HUES64 (cell line): ENCODE measurements around the gene OR1F1.

Source experiments
- H3K27ac ChIP-seq: 2 replicates; pipeline ENCODE4 v1.7.0; 2013; ENCODE audit warnings: low read depth, low read length, inconsistent platforms
- H3K27me3 ChIP-seq: 2 replicates; pipeline ENCODE4 v1.6.1; 2013; ENCODE audit warnings: mild to moderate bottlenecking, low read length; ENCODE audit not compliant: insufficient read depth
- H3K36me3 ChIP-seq: 2 replicates; pipeline ENCODE4 v1.6.1; 2013; ENCODE audit warnings: mild to moderate bottlenecking, low read length; ENCODE audit not compliant: insufficient read depth
- H3K4me1 ChIP-seq: 2 replicates; pipeline ENCODE4 v1.6.1; 2013; ENCODE audit warnings: mild to moderate bottlenecking, low read length, moderate library complexity; ENCODE audit not compliant: insufficient read depth
- H3K4me3 ChIP-seq: 2 replicates; pipeline ENCODE4 v1.5.1; 2013; ENCODE audit warnings: mild to moderate bottlenecking, low read length, moderate library complexity
- H3K9ac ChIP-seq: 2 replicates; pipeline ENCODE4 v1.6.1; 2013; ENCODE audit warnings: mild to moderate bottlenecking, low read depth, low read length
- H3K9me3 ChIP-seq: 2 replicates; pipeline ENCODE4 v1.6.1; 2013; ENCODE audit warnings: low read depth, low read length; ENCODE audit not compliant: insufficient read depth
- WGBS: fragments of 150-250, 120-280 bp; methylation state at CpG from one replicate; pipeline ENCODE4 v1.1.7; 2013; ENCODE audit warnings: missing lambda C conversion rate; 5-methylcytosine and 5-hydroxymethylcytosine counted together

Gene OR1F1

DNA sequence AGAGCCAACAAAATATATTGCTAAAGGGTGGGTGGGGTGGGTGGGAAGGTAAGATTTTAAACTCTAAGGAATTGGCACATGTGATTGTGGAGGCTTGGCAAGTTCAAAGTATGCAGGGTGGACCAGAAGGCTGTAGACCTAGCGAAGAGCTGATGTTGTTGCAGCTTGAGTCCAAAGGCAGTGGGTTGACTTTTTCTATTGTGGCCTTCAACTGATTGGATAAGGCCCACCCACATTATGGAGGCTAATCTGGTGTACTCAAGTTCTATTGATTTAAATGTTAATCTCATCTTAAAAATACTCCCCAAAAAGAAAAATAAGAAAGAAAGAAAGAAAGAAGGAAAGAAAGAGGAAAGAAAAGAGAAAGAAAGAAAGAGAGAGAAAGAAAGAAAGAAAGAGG, 24.6 kb downstream of the OR1F1 start:
- Histone ChIP-seq H3K9ac (no peak overlapping the region), H3K27me3 (no peaks in the 10 kb centered on the region), H3K36me3 (no peaks in the 10 kb centered on the region), H3K4me3 (no peak overlapping the region), H3K4me1 (no peaks in the 10 kb centered on the region), H3K9me3 (peaks cover 27% of the 10 kb centered on the region), H3K27ac (no peak overlapping the region)
- 58% methylated on average over 1 of the region's 1 CpG for WGBS

DNA sequence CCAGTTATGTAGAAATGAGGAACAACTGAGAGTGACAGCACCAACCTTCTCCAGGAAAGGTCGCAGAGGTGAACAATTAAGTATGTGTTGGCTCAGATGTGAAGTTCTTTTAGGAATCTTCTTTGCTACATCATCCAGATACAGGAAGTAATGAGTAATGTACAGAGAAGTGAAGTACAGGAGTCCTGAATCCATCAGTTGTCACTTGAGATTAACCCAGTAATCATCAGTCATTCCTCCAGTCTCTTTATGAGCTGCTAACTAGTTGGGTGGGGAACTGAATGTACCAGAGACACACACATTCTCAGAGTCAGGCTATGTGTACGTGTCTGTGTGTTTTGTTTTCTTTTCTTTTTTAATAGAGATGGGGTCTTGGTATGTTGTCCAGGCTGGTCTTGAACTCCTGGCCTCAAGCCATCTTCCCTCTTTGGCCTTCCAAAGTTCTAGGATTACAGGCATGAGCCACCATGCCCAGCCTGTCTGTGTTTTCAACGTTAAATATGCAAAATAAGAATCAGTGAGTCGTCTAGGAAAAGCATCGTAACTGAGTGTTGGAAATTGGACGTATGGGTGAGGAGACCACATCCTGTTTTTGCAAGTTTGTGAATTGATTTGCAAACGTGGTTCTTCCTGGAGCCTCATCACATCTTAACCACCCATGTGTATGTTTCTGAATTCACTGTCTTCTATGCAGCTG, 27.0 kb downstream of the OR1F1 start:
- no peaks in the 10 kb centered on the region for H3K27me3 ChIP-seq
- H3K9me3 ChIP-seq = peaks cover 16% of the 10 kb centered on the region
- no peaks in the 10 kb centered on the region for H3K4me1 ChIP-seq
- H3K9ac ChIP-seq = no peak overlapping the region
- 67% methylated on average over 5 of the region's 7 CpGs for WGBS
- no peak overlapping the region for H3K4me3 ChIP-seq
- H3K36me3 ChIP-seq = no peaks in the 10 kb centered on the region
- H3K27ac ChIP-seq = no peak overlapping the region

DNA sequence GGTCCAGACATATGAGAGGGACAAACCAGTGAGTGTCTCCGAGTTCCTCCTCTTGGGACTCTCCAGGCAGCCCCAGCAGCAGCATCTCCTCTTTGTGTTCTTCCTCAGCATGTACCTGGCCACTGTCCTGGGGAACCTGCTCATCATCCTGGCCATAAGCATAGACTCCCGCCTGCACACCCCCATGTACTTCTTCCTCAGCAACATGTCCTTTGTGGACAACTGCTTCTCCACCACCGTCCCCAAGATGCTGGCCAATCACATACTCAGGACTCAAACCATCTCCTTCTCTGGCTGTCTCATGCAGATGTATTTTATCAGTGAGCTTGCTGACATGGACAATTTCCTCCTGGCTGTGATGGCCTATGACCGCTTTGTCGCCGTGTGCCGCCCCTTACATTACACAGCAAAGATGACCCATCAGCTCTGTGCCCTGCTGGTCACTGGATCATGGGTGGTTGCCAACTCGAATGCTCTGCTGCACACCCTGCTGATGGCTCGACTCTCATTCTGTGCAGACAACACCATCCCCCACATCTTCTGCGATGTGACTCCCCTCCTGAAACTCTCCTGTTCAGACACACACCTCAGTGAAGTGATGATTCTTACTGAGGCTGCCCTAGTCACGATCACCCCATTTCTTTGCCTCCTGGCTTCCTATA, 27.7 kb downstream of the OR1F1 start:
- no peaks in the 10 kb centered on the region for H3K36me3 ChIP-seq
- WGBS = 83% methylated on average over 11 of the region's 11 CpGs
- no peak overlapping the region for H3K27ac ChIP-seq
- no peaks in the 10 kb centered on the region for H3K27me3 ChIP-seq
- H3K4me1 ChIP-seq = no peaks in the 10 kb centered on the region
- no peak overlapping the region for H3K4me3 ChIP-seq
- H3K9ac ChIP-seq = no peak overlapping the region
- H3K9me3 ChIP-seq = peaks cover 15% of the 10 kb centered on the region

DNA sequence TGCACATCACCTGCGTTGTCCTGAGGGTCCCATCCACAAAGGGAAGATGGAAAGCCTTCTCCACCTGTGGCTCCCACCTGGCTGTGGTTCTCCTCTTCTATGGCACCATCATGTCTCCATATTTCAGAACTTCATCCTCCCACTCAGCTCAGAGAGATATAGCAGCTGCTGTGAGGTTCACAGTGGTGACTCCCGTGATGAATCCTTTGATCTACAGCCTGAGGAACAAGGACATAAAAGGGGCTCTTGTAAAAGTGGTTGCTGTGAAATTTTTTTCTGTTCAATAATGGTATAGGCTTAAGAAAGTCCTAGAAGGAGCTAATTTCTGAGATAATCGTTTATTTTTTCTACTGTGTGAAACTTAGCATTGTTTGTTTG, 28.2 kb downstream of the OR1F1 start:
- Histone ChIP-seq H3K27me3 (no peaks in the 10 kb centered on the region), H3K9ac (no peak overlapping the region), H3K9me3 (peaks cover 19% of the 10 kb centered on the region), H3K4me3 (no peak overlapping the region), H3K36me3 (no peaks in the 10 kb centered on the region), H3K4me1 (no peaks in the 10 kb centered on the region), H3K27ac (no peak overlapping the region)
- 61% methylated on average over 3 of the region's 3 CpGs for WGBS

DNA sequence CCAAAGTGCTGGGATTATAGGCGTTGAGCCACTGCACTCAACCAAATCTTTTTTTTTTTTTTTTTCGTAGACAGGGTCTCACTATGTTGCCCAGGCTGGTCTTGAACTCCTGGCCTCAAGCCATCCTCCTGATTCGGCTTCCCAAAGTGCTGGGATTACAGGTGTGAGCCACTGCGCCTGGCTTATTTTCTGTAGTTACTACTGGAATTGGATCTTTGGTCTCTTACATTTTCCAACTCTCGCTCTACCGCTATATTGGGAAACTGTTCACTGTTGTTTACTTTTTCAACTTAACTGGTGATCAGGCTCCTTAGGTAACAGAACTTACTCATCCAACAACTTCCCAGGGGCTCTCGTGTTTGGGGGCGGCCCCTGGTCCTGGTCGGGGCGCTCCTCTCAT, 32.8 kb downstream of the OR1F1 start:
- H3K36me3 ChIP-seq = peaks cover 32% of the 10 kb centered on the region

DNA sequence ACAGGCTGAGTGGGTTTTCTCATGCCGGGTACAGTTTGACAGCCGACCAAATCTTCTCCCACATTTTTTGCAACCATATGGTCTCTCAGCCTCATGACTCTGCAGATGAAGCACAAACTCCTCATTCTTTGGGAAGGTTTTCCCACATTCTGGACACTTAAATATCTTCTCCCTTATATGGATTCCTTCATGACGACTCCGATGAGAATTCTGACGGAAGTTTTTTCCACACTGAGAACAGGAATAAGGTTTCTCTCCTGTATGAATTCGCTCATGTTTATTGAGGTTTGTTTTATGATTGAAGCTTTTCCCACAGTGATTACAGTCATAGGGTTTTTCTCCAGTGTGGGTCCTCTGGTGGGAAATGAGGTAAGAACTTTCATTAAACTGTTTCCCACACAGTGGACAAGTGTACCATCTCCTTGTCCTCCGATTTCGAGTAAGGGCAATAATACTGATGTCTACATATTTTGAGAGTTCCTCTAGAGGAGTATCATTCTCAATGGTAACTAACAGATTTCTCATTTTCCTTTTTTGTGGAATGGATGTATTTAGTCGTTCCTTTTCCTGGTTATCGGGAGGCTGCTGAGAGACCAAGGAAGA, 36.0 kb downstream of the OR1F1 start:
- Histone ChIP-seq H3K9me3 (peaks cover 76% of the 10 kb centered on the region), H3K36me3 (peaks cover 61% of the 10 kb centered on the region), H3K4me3 (no peak overlapping the region), H3K4me1 (no peaks in the 10 kb centered on the region), H3K27ac (no peak overlapping the region), H3K9ac (no peak overlapping the region), H3K27me3 (no peaks in the 10 kb centered on the region)
- WGBS = 96% methylated on average over 10 of the region's 10 CpGs

More for the DNA sequence above, 32.8 kb downstream of the OR1F1 start:
- Histone ChIP-seq H3K9me3 (peaks cover 55% of the 10 kb centered on the region), H3K9ac (no peak overlapping the region), H3K4me3 (no peak overlapping the region), H3K4me1 (no peaks in the 10 kb centered on the region), H3K27me3 (no peaks in the 10 kb centered on the region), H3K27ac (no peak overlapping the region)
- WGBS = 82% methylated on average over 10 of the region's 10 CpGs

DNA sequence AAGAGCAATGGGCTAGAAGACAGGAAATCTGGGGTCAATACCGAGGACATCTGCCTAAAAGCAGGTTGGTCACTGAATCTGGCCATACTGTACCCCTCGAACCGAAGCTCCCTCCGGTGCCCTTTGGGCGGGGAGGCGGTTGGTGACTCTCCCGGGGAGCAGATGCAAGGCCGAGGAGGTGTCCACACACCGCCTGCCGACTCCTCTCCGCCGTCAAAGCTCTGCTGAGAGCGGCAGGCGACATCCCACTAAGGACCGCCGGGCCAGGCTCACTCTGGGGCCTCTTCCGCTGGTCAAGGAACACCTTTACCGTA, 46.5 kb downstream of the OR1F1 start:
- peak overlapping the region; percentile 85 for H3K4me3 ChIP-seq
- H3K9ac ChIP-seq = peak overlapping the region; percentile 91
- 4% methylated on average over 18 of the region's 18 CpGs for WGBS
- H3K27ac ChIP-seq = peak overlapping the region; percentile 70
- H3K9me3 ChIP-seq = peaks cover 30% of the 10 kb centered on the region; the same call in 1 of the 2 replicates
- no peaks in the 10 kb centered on the region for H3K4me1 ChIP-seq
- peaks cover 40% of the 10 kb centered on the region for H3K36me3 ChIP-seq
- H3K27me3 ChIP-seq = no peaks in the 10 kb centered on the region

DNA sequence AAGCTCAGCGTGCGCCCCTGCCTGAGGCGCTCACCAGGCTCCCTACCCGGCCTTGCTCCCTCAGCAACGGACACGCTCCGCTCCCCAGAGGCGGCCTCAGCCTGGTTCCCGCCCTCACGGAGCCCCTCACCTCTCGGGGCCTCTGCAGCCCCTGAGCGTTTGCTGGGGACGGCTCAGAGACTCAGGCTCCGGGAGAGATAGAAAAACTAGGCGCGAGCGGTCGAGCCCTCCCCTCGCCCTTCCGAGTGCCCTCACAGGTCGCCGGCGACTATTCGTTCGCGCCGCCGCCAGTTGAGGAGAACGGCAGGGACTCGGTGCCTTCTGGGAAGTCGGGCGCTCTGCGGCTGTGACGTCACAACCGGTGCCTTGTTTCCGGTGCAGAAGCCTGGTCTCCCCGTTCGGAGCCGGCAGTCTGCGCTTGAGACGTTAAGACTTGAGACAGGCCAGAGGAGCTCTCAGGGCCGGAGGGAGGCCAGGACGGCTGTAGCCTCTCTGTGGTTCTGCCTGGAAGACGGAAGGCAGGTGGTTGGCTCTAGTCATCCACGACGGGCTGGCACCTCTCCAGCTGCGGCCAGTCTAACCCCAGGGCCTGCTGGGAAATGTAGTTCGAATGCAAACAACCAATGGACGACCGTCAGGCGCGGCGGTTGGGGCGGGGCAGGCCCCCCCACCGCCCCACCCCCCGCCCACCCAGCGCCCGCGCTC, 47.0 kb downstream of the OR1F1 start, which contains the start of gene ZNF200:
ZNF200 (minus strand) TSS at position 302 of the 705 bp plus-strand sequence. CDS start 1,403 bp downstream, outside the sequence.
- Histone ChIP-seq H3K9ac (peak within 1 kb of the TSS; percentile 91), H3K4me1 (no peaks in the 10 kb centered on the region), H3K27ac (peak within 1 kb of the TSS; percentile 70), H3K4me3 (peak within 1 kb of the TSS; percentile 85), H3K27me3 (no peaks in the 10 kb centered on the region), H3K9me3 (peaks cover 27% of the 10 kb centered on the region; the same call in 1 of the 2 replicates), H3K36me3 (peaks cover 35% of the 10 kb centered on the region)
- WGBS = under 1% methylated on average over 47 of the region's 59 CpGs

DNA sequence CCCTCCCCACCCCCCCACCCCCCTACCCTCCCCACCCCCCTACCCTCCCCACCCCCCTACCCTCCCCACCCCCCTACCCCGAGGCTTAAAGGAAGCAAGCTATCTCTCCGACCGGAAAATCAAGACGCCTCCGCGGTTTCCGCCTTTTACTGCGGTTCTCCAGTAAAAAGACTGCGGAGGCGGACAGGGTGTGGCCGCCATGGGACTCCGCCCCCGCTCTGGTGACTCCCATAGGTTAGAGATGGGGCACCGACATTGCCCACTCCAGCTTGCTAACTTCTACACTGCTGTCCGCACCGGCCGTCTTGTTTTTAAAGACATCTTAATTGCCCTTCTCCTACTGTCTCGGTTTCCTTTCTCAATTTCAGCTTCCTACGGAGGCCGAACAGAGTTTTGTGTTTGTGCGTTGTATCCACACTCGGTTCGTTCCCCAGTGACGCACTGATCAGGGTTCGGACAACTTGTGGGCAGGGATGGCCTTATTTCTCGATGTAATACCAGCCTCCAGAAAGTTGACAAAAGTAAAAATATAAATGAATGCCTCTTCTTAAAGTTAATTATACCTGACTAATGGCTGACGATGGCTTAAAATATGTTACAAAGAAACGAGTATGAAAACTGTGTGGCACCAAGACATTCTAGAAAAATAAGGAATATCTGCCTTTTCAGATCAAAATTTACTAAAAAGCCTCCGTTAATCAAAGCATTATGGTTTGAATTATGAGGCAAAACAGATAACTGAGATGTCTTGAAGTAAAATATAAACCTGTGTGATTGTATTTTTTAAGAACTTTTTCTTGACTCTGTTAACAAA, 48.1 kb downstream of the OR1F1 start:
- H3K27ac ChIP-seq = no peak overlapping the region
- peaks cover 17% of the 10 kb centered on the region; the same call in 1 of the 2 replicates for H3K9me3 ChIP-seq
- H3K36me3 ChIP-seq = peaks cover 24% of the 10 kb centered on the region
- no peak overlapping the region for H3K4me3 ChIP-seq
- 87% methylated on average over 29 of the region's 29 CpGs for WGBS
- H3K4me1 ChIP-seq = no peaks in the 10 kb centered on the region
- no peaks in the 10 kb centered on the region for H3K27me3 ChIP-seq
- H3K9ac ChIP-seq = no peak overlapping the region

DNA sequence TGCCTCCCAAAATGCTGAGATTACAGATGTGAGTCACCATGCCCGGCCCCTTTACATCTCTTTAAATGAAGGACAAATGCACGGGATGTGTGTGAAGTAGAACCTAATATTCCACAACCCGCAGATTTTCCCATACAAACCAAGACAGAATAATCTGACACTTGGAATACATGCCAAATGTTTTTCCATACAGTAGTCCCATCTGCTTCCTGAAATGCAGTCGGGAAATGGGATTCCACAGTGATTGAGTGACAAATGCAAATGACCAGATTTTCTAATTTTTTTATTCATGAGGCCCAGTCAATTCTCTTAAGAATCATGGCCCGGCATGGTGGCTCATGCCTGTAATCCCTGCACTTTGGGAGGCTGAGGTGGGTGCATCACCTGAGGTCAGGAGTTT, 53.8 kb downstream of the OR1F1 start:
- H3K27me3 ChIP-seq = no peaks in the 10 kb centered on the region; the same call in 1 of the 2 replicates
- H3K36me3 ChIP-seq = no peaks in the 10 kb centered on the region
- H3K4me3 ChIP-seq = no peak overlapping the region
- no peaks in the 10 kb centered on the region for H3K4me1 ChIP-seq
- WGBS = 63% methylated on average over 5 of the region's 5 CpGs
- H3K9ac ChIP-seq = no peak overlapping the region
- H3K9me3 ChIP-seq = 0 out of 2 replicates have a peak, but pooled peaks cover 4% of the 10 kb centered on the region
- no peak overlapping the region for H3K27ac ChIP-seq
